ENCODE measurements around the gene ANXA4. TPM values are rescaled to one million over a fixed set of nuclear protein-coding genes. Genes with fewer than 3 reads are reported as not detected.
"Not testable (repeated sequence)": the region's sequence is repeated elsewhere in the genome, so short reads cannot be mapped to it uniquely, and the experiment has no call there.

ANXA4 gene
- total RNA-seq, 1 donor from 2014 or later: 36.2 TPM

DNA sequence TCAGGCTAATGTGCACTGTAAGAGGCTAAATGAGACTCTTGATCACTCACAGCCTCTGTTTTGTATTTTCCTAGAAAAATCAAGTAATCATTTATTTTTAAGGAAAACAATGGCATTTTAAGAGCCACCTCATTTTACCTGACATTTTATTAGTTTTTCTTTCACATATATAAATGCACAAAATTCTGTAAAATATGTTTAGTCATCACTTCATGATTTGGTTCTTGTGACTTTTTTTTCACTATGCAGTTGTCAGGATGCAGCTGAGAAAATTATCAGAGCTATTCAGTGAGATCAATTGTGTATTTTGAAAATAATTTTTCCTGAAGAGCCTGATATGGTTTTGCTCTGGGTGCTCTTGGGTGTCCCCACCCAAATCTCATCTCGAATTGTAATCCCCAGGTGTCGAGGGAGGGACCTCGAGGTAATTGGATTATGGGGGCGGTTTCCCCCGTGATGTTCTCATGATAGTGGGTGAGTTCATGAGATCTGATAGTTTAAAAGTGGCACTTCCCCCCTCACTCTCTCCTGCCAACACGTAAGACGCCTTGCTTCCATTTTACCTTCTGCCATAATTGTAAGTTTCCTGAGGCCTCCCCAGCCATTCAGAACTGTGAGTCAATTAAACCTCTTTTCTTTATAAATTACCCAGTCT lies 16.1 kb upstream of the ANXA4 start:
- Mint-ChIP-seq H3K9me3 (no peaks in the 10 kb centered on the region), H3K4me1 (ENCODE audit: low read depth) (peaks cover 12% of the 10 kb centered on the region), H3K27me3 (ENCODE audit: insufficient read depth) (peaks cover 8% of the 10 kb centered on the region), H3K36me3 (ENCODE audit: low read depth) (no peaks in the 10 kb centered on the region), H3K4me3 (no peak overlapping the region), H3K27ac (no peak overlapping the region)
- no peak for DNase-seq (ENCODE audit: low spot score)
- intact Hi-C loops (cut with micrococcal nuclease): no loop called here

DNA sequence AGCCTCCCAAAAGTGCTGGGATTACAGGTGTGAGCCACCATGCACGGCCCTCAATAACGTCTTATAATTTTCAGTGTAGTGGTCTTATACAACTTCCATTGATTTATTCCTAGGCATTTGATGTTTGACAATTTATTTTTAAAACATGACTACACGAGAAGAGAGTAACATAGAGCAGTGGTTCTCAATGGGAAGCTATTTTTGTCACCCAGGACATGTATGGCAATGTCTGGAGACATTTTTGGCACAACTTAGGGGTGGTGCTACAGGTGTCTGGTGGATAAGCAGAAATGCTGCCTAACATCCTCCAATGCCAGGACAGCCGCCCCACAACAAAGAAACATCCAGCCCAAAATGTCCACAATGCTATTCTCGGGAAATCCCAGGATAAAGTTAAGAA lies 12.7 kb upstream of the ANXA4 start:
- intact Hi-C loops (cut with micrococcal nuclease): no loop called here
- Mint-ChIP-seq H3K4me3 (no peak overlapping the region), H3K27me3 (ENCODE audit: insufficient read depth) (peaks cover 6% of the 10 kb centered on the region), H3K4me1 (ENCODE audit: low read depth) (peaks cover 16% of the 10 kb centered on the region), H3K9me3 (no peaks in the 10 kb centered on the region), H3K36me3 (ENCODE audit: low read depth) (no peaks in the 10 kb centered on the region), H3K27ac (no peak overlapping the region)
- no peak for DNase-seq (ENCODE audit: low spot score)

DNA sequence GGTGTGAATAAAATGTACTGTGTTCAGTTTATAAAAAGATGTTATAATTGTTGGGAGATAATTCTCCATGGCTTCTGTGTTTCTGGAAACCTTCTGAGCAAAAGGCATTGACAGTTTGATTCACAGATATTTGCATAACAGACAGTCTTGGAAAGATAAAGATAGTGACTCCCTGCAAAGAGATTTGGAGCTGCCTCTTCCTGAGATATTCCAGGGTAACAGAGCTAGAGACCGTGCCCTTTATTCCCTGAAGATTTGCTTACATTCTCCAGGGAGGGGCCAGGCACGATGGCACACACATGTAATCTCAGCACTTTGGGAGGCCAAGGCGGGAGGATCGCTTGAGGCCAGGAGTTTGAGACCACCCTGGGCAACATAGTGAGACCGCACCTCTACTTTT lies 12.2 kb upstream of the ANXA4 start:
- DNase-seq (ENCODE audit: low spot score): no peak
- H3K36me3 Mint-ChIP-seq (ENCODE audit: low read depth): no peaks in the 10 kb centered on the region
- no peaks in the 10 kb centered on the region for H3K9me3 Mint-ChIP-seq
- peaks cover 11% of the 10 kb centered on the region for H3K4me1 Mint-ChIP-seq (ENCODE audit: low read depth)
- H3K27ac Mint-ChIP-seq: no peak overlapping the region
- H3K4me3 Mint-ChIP-seq: no peak overlapping the region
- intact Hi-C loops (cut with micrococcal nuclease): no loop called here
- peaks cover 6% of the 10 kb centered on the region for H3K27me3 Mint-ChIP-seq (ENCODE audit: insufficient read depth)

DNA sequence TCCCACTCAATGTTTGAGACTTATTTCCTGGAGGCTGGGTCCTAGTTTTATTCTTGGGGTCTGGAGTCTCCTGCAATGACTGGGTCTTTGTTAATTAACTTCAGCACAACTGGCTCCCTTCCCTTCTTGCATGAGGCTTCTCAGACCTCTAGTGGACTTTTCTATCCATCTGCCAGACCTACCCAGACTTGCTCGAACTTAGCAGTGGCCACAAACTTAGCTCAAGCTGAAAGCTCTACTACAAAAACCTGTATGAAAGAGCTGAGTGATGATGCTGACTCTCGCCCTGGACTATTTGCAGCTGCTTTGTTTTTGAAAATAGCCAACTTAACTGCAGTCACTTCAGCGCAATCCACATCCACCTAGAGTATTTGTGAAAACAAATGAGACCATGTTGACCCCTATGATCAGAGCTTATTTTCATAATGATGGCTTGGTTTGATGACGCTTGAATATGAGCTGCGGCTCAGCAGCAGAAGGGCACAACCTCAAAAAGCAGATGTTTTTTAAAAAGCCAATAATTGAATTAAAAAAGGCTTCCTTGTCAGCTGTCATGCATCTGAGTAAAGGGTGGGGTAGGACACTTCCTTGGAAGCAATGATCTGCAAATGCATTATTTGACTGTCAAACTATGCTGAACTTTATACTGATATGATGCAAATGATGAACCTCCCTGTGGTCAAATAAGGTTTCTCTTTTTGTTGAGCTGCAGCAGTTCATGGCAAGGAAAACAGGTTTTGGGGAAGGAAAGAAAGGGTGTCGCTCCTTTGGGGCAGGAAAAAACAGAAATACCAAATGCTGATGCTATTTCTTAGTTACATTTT lies 10.6 kb upstream of the ANXA4 start:
- H3K9me3 Mint-ChIP-seq: no peaks in the 10 kb centered on the region
- intact Hi-C loops (cut with micrococcal nuclease): no loop called here
- no peak overlapping the region for H3K4me3 Mint-ChIP-seq
- H3K4me1 Mint-ChIP-seq (ENCODE audit: low read depth): peaks cover 8% of the 10 kb centered on the region
- peaks cover 5% of the 10 kb centered on the region for H3K27me3 Mint-ChIP-seq (ENCODE audit: insufficient read depth)
- DNase-seq (ENCODE audit: low spot score): no peak
- H3K27ac Mint-ChIP-seq: no peak overlapping the region
- no peaks in the 10 kb centered on the region for H3K36me3 Mint-ChIP-seq (ENCODE audit: low read depth)

DNA sequence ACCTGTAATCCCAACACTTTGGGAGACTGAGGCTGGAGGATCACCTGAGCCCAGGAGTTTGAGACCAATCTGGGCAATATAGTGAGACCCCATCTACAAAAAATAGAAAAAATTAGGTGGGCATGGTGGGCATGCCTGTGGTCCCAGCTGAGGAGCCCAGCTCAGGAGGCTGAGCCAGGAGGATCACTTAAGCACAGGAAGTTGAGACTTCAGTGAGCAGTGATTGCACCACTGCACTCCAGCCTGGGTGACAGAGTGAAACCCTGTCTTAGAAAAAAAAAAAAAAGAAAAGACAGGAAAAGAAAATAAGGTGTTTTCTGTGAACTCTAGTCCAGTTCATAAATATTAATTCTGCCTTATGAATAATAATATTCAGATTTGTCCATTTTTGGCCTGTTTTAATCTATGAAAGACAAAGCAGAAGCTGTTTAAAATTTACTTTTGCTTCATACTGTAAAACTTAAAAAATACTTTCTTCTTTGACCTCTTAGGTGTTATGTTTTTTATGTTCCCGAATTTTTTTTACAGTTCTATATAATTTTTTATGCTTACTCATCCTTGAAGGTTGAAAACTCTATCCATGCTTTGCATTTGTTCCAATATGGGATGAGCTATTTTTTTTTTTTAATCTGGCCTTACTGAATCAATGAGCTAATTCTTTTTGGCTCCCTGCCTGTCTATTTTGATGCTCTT lies 8.4 kb upstream of the ANXA4 start:
- no peaks in the 10 kb centered on the region for H3K9me3 Mint-ChIP-seq
- peaks cover 8% of the 10 kb centered on the region for H3K4me1 Mint-ChIP-seq (ENCODE audit: low read depth)
- H3K4me3 Mint-ChIP-seq: no peak overlapping the region
- H3K27me3 Mint-ChIP-seq (ENCODE audit: insufficient read depth): peaks cover 8% of the 10 kb centered on the region
- no peak overlapping the region for H3K27ac Mint-ChIP-seq
- intact Hi-C loops (cut with micrococcal nuclease): no loop called here
- DNase-seq (ENCODE audit: low spot score): no peak
- no peaks in the 10 kb centered on the region for H3K36me3 Mint-ChIP-seq (ENCODE audit: low read depth)

DNA sequence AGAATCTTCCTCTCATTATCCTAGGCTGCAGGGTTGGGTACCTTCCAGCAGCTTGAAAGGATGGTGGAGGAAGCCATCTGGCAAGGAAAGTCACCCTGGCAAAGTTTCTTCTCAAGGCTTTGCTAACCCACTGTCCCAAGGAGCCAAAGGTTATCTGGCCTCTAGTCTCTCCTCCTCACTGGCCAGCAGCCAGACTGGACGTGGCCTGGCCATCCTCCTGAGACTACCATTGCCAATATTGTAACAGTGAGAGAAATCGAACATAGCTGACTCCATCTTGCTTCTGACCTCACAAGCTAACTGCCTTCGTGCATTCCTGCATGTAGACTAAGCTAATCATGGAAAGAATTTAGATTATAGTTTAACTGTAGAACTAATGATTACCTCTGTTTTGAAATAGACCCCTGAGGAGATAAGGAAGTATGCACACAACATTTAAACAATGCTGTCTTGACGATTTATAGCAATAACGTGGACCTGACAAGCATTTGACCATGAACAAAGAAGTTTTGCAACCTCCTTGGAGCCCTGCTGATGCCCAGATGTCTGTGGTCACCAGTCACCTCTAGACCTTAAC lies 7.8 kb upstream of the ANXA4 start:
- Mint-ChIP-seq H3K27ac (no peak overlapping the region), H3K27me3 (ENCODE audit: insufficient read depth) (peaks cover 6% of the 10 kb centered on the region), H3K4me1 (ENCODE audit: low read depth) (peaks cover 8% of the 10 kb centered on the region), H3K9me3 (no peaks in the 10 kb centered on the region), H3K4me3 (no peak overlapping the region), H3K36me3 (ENCODE audit: low read depth) (no peaks in the 10 kb centered on the region)
- intact Hi-C loops (cut with micrococcal nuclease): no loop called here
- DNase-seq (ENCODE audit: low spot score): no peak

DNA sequence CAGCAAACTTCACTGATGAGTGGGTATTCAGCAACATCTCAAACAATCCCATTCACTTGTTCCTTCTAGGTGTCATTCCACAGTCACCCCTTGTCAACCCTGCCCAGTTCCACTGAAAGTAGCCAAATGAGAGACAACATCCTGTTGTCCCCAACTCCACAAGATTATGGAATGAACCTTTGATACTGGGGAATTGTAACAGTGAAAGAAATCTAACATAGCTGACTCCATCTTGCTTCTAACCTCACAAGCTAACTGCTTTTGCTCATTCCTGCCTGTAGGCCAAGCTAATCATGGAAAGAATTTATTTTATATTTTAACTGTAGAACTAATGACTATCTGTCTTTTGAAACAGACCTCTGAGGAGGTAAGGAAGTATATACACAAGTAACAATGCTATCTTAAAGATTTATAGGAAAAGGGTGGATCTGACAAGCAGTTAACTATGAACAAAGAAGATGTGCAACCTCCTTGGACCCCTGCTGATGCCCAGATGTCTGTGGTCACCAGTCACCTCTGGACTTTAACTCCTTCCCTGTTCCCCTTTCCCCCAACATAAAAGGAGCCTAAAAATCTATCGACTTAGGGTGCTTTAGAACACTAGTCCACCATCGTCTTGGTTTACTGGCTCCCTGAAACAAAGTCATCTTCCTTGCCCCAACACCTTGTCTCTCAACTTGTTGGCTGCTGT lies 6.9 kb upstream of the ANXA4 start:
- Mint-ChIP-seq H3K9me3 (no peaks in the 10 kb centered on the region), H3K4me3 (no peak overlapping the region), H3K27ac (no peak overlapping the region), H3K36me3 (ENCODE audit: low read depth) (no peaks in the 10 kb centered on the region), H3K27me3 (ENCODE audit: insufficient read depth) (peaks cover 6% of the 10 kb centered on the region), H3K4me1 (ENCODE audit: low read depth) (peaks cover 8% of the 10 kb centered on the region)
- no peak for DNase-seq (ENCODE audit: low spot score)
- intact Hi-C loops (cut with micrococcal nuclease): no loop called here

DNA sequence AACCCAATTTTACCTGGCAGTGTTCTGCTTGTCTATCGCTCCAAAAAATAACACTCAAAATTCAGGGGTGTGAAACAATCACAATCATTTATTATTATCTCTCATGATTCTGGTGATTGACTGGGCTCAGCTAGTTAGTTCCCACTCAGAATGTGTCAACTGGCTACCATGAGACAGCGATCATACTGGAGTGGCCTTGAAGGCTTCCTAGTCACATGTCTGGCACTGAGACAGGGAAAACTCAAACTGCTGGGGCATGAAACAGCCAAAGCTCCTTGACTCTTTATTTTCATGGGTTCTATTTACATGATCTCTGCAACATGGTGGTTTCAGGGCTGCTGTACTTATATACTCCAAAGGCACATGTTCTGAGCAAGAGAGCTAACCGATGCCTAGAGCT lies 6.2 kb upstream of the ANXA4 start:
- intact Hi-C loops (cut with micrococcal nuclease): no loop called here
- H3K36me3 Mint-ChIP-seq (ENCODE audit: low read depth): no peaks in the 10 kb centered on the region
- no peak for DNase-seq (ENCODE audit: low spot score)
- peaks cover 8% of the 10 kb centered on the region for H3K4me1 Mint-ChIP-seq (ENCODE audit: low read depth)
- H3K9me3 Mint-ChIP-seq: no peaks in the 10 kb centered on the region
- H3K27me3 Mint-ChIP-seq (ENCODE audit: insufficient read depth): peaks cover 6% of the 10 kb centered on the region
- no peak overlapping the region for H3K27ac Mint-ChIP-seq
- no peak overlapping the region for H3K4me3 Mint-ChIP-seq

DNA sequence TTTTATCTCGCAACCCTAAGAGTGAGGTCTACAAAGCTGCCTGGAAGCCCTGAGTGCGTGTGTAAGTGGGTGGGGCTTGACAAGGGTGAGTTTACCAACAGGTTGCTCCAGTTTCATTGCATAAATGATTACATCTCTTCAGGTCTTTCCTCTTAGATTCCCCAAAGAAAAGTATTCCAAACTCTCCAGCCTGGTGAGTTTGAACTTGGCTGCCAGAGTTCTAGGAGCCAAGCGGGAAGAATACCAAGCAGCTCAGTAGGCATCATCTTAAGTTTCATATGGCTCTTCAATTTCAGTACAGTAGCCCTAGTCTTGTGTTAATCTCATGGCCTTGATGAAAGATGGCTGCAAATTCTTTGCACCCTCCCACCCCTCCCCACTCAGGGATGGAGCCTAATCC lies 3.8 kb upstream of the ANXA4 start:
- DNase-seq (ENCODE audit: low spot score); H3K4me3 Mint-ChIP-seq; intact Hi-C loops (cut with micrococcal nuclease); H3K36me3 Mint-ChIP-seq (ENCODE audit: low read depth); H3K27me3 Mint-ChIP-seq (ENCODE audit: insufficient read depth); H3K9me3 Mint-ChIP-seq; H3K27ac Mint-ChIP-seq: not testable (repeated sequence)
- H3K4me1 Mint-ChIP-seq (ENCODE audit: low read depth): peaks cover 14% of the 10 kb centered on the region

DNA sequence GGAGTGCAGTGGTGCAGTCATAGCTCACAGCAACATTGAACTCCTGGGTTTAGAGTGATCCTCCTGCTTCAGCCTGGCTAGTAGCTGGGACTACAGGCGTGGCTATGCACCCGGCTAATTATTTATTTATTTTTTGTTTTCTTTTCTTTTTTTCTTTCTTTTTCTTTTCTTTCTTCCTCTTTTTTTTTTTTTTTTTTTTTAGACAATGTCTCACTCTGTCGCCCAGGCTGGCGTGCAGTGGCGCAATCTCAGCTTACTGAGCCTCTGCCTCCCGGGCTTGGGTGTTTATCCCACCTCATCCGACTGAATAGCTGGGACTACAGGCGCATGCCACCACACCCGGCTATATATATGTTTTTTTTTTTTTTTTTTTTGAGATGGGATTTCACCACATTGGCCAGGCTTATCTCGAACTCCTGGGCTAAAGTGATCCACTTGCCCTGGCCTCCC lies 1.4 kb upstream of the ANXA4 start:
- H3K4me3 Mint-ChIP-seq: no peak overlapping the region
- intact Hi-C loops (cut with micrococcal nuclease): loop anchor here (10.0 kb wide), 1 partner anchor 404 kb away; no protein-coding TSS in a partner anchor
- peaks cover 26% of the 10 kb centered on the region for H3K4me1 Mint-ChIP-seq (ENCODE audit: low read depth)
- H3K9me3 Mint-ChIP-seq: no peaks in the 10 kb centered on the region
- peaks cover 5% of the 10 kb centered on the region for H3K36me3 Mint-ChIP-seq (ENCODE audit: low read depth)
- H3K27me3 Mint-ChIP-seq (ENCODE audit: insufficient read depth): peaks cover 6% of the 10 kb centered on the region
- no peak for DNase-seq (ENCODE audit: low spot score)
- peak overlapping the region; percentile 43 for H3K27ac Mint-ChIP-seq

DNA sequence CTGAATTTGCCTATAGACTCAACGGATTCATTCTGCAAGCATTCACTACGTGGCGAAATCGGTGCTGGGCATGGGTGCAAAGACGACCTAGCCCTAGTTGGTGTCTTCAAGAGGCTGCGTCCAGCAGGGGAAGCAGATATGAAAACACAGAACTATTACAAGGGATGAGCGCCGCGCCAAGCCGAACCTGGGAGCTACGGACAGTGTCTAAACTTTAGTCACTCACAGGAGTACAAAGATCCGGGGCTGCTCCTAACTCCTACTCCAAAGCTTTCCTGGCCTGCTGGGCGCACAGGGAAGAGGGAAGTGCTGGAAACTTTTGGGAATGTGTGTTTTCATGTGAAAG lies 732 bp upstream of the ANXA4 start:
- Mint-ChIP-seq H3K36me3 (ENCODE audit: low read depth) (peaks cover 5% of the 10 kb centered on the region), H3K9me3 (no peaks in the 10 kb centered on the region), H3K27me3 (ENCODE audit: insufficient read depth) (peaks cover 6% of the 10 kb centered on the region), H3K27ac (peak overlapping the region; percentile 96), H3K4me1 (ENCODE audit: low read depth) (peaks cover 26% of the 10 kb centered on the region), H3K4me3 (peak overlapping the region; percentile 98)
- intact Hi-C loops (cut with micrococcal nuclease): loop anchor here (1.0 to 10.0 kb wide), 2 partner anchors 76 to 404 kb away; no protein-coding TSS in a partner anchor
- no peak for DNase-seq (ENCODE audit: low spot score)

DNA sequence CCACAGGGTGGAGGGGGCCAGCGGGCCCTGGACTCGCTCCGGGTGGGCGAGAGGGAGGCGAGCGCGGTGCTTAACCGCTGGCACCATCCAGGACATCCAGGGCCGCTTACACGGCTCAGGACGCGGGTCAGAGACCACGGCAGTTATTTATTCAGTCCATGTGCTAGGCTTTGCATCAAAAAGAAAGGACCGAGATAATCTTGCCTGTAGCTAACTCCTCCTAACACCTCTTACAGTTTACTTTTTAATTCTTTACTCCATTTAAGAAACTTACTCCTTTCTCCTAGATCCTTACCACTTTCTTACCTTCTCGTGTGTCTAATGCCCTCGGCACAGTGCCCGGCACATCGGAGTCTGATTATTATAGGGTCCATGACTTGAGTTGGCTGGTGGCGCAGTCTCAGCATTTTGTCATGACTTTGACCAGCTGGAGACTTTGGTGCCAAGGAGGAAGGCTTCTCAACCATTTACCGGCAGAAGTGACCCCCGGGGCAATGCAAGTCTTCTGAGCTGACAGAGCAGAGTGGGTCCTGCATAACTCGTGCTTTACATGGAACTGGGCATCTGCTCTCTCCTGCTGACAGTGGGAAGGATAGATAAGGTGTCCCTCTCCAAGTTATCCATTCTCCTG lies 503 bp downstream of the ANXA4 start:
- intact Hi-C loops (cut with micrococcal nuclease): loop anchor here (1.0 to 10.0 kb wide), 4 partner anchors 14 to 402 kb away; partner anchors contain the start of gene GMCL1
- H3K4me3 Mint-ChIP-seq: peak overlapping the region; percentile 98
- H3K36me3 Mint-ChIP-seq (ENCODE audit: low read depth): peaks cover 10% of the 10 kb centered on the region
- peaks cover 26% of the 10 kb centered on the region for H3K4me1 Mint-ChIP-seq (ENCODE audit: low read depth)
- peak overlapping the region; percentile 85 for H3K27ac Mint-ChIP-seq
- no peak for DNase-seq (ENCODE audit: low spot score)
- no peaks in the 10 kb centered on the region for H3K9me3 Mint-ChIP-seq
- H3K27me3 Mint-ChIP-seq (ENCODE audit: insufficient read depth): peaks cover 1% of the 10 kb centered on the region
